K562 (cell line): ENCODE data around the gene PNP. TPM values are rescaled to one million over a fixed set of nuclear protein-coding genes. Genes with fewer than 3 reads are reported as not detected.

Experiments
- ATAC-seq: fragments of 200-7000 bp; cut with Tn5 transposase; 3 replicates; pipeline ENCODE4 v1.9.1; 2020; ENCODE audit warnings: moderate library complexity
- BruUV-seq: library from RNA; stranded (reverse); fragments of 400-500 nt; replicated peaks from 2 replicates; lab custom pipeline; 2021; lab: Mats Ljungman, UMichigan
- CTCF ChIA-PET: fragments of 300-600 bp; formaldehyde crosslinking; extraction: SDS; loops from one replicate; lab custom pipeline; 2021; ENCODE audit warnings: low intra/inter-chr PET ratio; lab: Yijun Ruan, JAX
- POLR2A ChIA-PET: fragments of 300-600, 350-650 bp; sonication (Branson Sonifier 250); formaldehyde crosslinking; extraction: SDS; loops from one replicate; lab custom pipeline; 2021; ENCODE audit warnings: antibody characterized with exemption, inconsistent platforms; lab: Yijun Ruan, JAX
- DNase-seq, 4 experiments: peaks; one replicate each; pipeline versions ENCODE4 v3.0.0 to v3.0.0-alpha.2; 2011 to 2018; ENCODE audit warnings: low spot score in 3 of 4, mixed read lengths in 3 of 4; ENCODE audit errors: extremely low read depth in 1 of 4
- FAIRE-seq: peaks from 2 replicates; lab custom pipeline; 2011; peaks lifted over from hg19 to GRCh38; lab: Jason Lieb, UNC
- H2AFZ ChIP-seq: 2 replicates; pipeline ENCODE4 v1.6.0; 2011; ENCODE audit warnings: low read depth, low read length, control low read depth, inconsistent platforms
- H3K27ac ChIP-seq: fragments of 200-600 bp; 3 replicates; pipeline ENCODE4 v1.8.0; 2011; ENCODE audit warnings: low read depth, mild to moderate bottlenecking, control low read depth, inconsistent platforms, low read length, moderate library complexity, mixed read lengths; ENCODE audit errors: extremely low read depth
- H3K27me3 ChIP-seq, 2 experiments: fragments of 300-600 bp in 1 of 2; 2 replicates in 1 of 2; 3 replicates in 1 of 2; pipeline versions ENCODE4 v1.6.0 to v1.8.0; 2011; ENCODE audit warnings: inconsistent platforms in 2 of 2, low read length in 2 of 2, mild to moderate bottlenecking in 1 of 2, mixed read lengths in 1 of 2, moderate library complexity in 1 of 2; ENCODE audit not compliant: control insufficient read depth in 2 of 2, insufficient read depth in 2 of 2
- H3K36me3 ChIP-seq: fragments of 300-600 bp; 3 replicates; pipeline ENCODE4 v1.8.0; 2011; ENCODE audit warnings: mild to moderate bottlenecking, low read length, inconsistent platforms; ENCODE audit not compliant: control insufficient read depth, insufficient read depth
- H3K4me1 ChIP-seq, 2 experiments: fragments of 200-600 bp in 1 of 2; replicated peaks in 1 of 2; 2 replicates in 1 of 2; 3 replicates in 1 of 2; pipeline versions ENCODE4 v1.5.1 to v1.8.0; 2011; ENCODE audit warnings: inconsistent platforms in 2 of 2, low read length in 2 of 2, mild to moderate bottlenecking in 1 of 2, mixed read lengths in 1 of 2, moderate library complexity in 1 of 2; ENCODE audit not compliant: control insufficient read depth in 2 of 2, insufficient read depth in 2 of 2
- H3K4me2 ChIP-seq: 2 replicates; pipeline ENCODE4 v1.6.1; 2011; ENCODE audit warnings: low read length, control low read depth, inconsistent platforms, mixed read lengths; ENCODE audit not compliant: insufficient read depth
- H3K4me3 ChIP-seq: fragments of 200-600 bp; sonication (generic), shearing (Covaris generic); 2 replicates; pipeline ENCODE4 v1.5.1; 2016; ENCODE audit warnings: control low read depth, inconsistent platforms
- H3K79me2 ChIP-seq: fragments of 200-600 bp; 3 replicates; pipeline ENCODE4 v1.8.0; 2011; ENCODE audit warnings: low read length, inconsistent platforms; ENCODE audit not compliant: control insufficient read depth, insufficient read depth
- H3K9ac ChIP-seq, 2 experiments: 2 replicates each; pipeline versions ENCODE4 v1.6.0 to v1.6.1; 2011; ENCODE audit warnings: low read depth in 2 of 2, low read length in 2 of 2, control low read depth in 1 of 2, inconsistent platforms in 1 of 2, mild to moderate bottlenecking in 1 of 2, mixed read lengths in 1 of 2; ENCODE audit not compliant: insufficient read depth in 1 of 2
- H3K9me1 ChIP-seq: one replicate; pipeline ENCODE4 v1.6.0; 2011; ENCODE audit warnings: inconsistent platforms, mild to moderate bottlenecking, low read length, moderate library complexity; ENCODE audit not compliant: control insufficient read depth, insufficient read depth
- H3K9me3 ChIP-seq: replicated peaks from 2 replicates; pipeline ENCODE4 v1.5.1; 2011; ENCODE audit warnings: low read depth, low read length, inconsistent platforms; ENCODE audit not compliant: control insufficient read depth, insufficient read depth
- H4K20me1 ChIP-seq: replicated peaks from 2 replicates; pipeline ENCODE4 v1.6.1; 2011; ENCODE audit warnings: low read length, inconsistent platforms, mixed read lengths; ENCODE audit not compliant: control insufficient read depth, insufficient read depth
- DMBX1 ChIP-seq: fragments of 250-450 bp; sonication (Bioruptor Pico); IDR thresholded peaks from 2 replicates; pipeline ENCODE4 v1.8.0; 2022; ENCODE audit warnings: inconsistent platforms, mild to moderate bottlenecking, moderate library complexity, borderline replicate concordance
- E2F3 ChIP-seq: fragments of 250-450 bp; sonication (Bioruptor Pico); IDR thresholded peaks from 2 replicates; pipeline ENCODE4 v1.4.0; 2020; ENCODE audit warnings: mild to moderate bottlenecking
- LCOR ChIP-seq: sonication (generic); formaldehyde crosslinking; IDR thresholded peaks from 2 replicates; pipeline ENCODE4 v1.8.0; 2022; ENCODE audit warnings: mild to moderate bottlenecking, missing genetic modification reagents
- MAZ ChIP-seq, 2 experiments: fragments of 450-650 bp in 1 of 2; sonication (generic) in 1 of 2; formaldehyde crosslinking; IDR thresholded peaks in 1 of 2; conservative IDR thresholded peaks in 1 of 2; 2 replicates each; pipeline versions ENCODE4 v1.4.0 to v1.5.0; 2020; ENCODE audit warnings: mild to moderate bottlenecking in 1 of 2, missing genetic modification reagents in 1 of 2
- PCBP2 ChIP-seq: fragments of 200-400 bp; formaldehyde crosslinking; IDR thresholded peaks from 2 replicates; pipeline ENCODE4 v1.6.1; 2018; ENCODE audit warnings: low read length, low read depth, mild to moderate bottlenecking, moderate library complexity; ENCODE audit not compliant: poor library complexity, severe bottlenecking
- PHTF2 ChIP-seq: fragments of 250-450 bp; sonication (Bioruptor Pico); IDR thresholded peaks from 2 replicates; pipeline ENCODE4 v1.5.0; 2021; ENCODE audit warnings: mild to moderate bottlenecking
- STAT5A ChIP-seq: IDR thresholded peaks from 2 replicates; pipeline ENCODE4 v1.6.1; 2012; ENCODE audit warnings: low read length, inconsistent platforms, borderline replicate concordance
- ZNF324 ChIP-seq: fragments of 250-450 bp; sonication (Bioruptor Pico); IDR thresholded peaks from 2 replicates; pipeline ENCODE4 v1.4.0; 2020; ENCODE audit warnings: mild to moderate bottlenecking
- WGBS: fragments of 100-300 bp; shearing (Covaris generic); methylation state at CpG from one replicate; pipeline ENCODE4 v1.1.6; 2016; ENCODE audit warnings: low coverage, mixed read lengths; ENCODE audit not compliant: insufficient coverage; ENCODE audit errors: missing lambda C conversion rate; 5-methylcytosine and 5-hydroxymethylcytosine counted together
- in situ Hi-C: fragments of 300-500 bp; cut with MboI; formaldehyde crosslinking; loops from 4 replicates; pipeline ENCODE4 v1.15.0; 2018; ENCODE audit warnings: inconsistent platforms, mixed read lengths
- intact Hi-C: fragments of 100-400 bp; cut with micrococcal nuclease; formaldehyde crosslinking; loops from 2 replicates; pipeline ENCODE4 v1.14.2; 2022
- polyA plus RNA-seq, 8 experiments: library from polyadenylated mRNA; depleted of rRNA in 4 of 8; stranded (reverse) in 5 of 8; unstranded in 3 of 8; fragments of >200 nt; fragmentation: Nextera tagmentation in 2 of 8; fragmentation: Illumina TruSeq in 1 of 8; extraction: Ambion mirVana in 2 of 8; extraction: Trizol in 1 of 8; gene quantifications; 2 replicates each; pipeline versions ENCODE4 v1.2.1 to v1.2.3, GENCODE V29; 2011 to 2014; ENCODE audit warnings: inconsistent platforms in 1 of 8, missing spikeins in 1 of 8
- total RNA-seq, 7 experiments: library from RNA; depleted of rRNA in 6 of 7; stranded (reverse); fragments of >200 nt in 6 of 7; fragmentation: Illumina TruSeq in 2 of 7; extraction: Trizol in 2 of 7; gene quantifications; 2 replicates each; pipeline versions ENCODE4 v1.2.1 to v1.2.3, GENCODE V29; 2011 to 2021; ENCODE audit warnings: low replicate concordance in 1 of 7

The PNP gene
- total and polyA plus RNA-seq, 9 of the 15 experiments (the other 6 are each of a cell fraction or from before 2014, with no cell fraction given): 92.5 to 288 (median 137) TPM

- POLR2A ChIA-PET: no interaction called here
- FAIRE-seq: no peak
Observed at GRCh38 chr14:20512177-20512905, 43.1 kb downstream of the PNP start.

GRCh38 chr14:20515846-20516245 lies 46.6 kb downstream of the PNP start:
- Histone ChIP-seq H3K9me1 (no peaks in the 10 kb centered on the region), H3K79me2 (no peaks in the 10 kb centered on the region), H3K4me1 (peaks cover 0 to 6% of the 10 kb centered on the region in 2 experiments; a peak in 1 of 5 replicates), H2AFZ (no peak overlapping the region), H3K4me3 (no peak overlapping the region), H3K9ac (no peak overlapping the region), H3K27me3 (no peaks in the 10 kb centered on the region), H3K36me3 (no peaks in the 10 kb centered on the region), H3K27ac (no peak overlapping the region), H4K20me1 (no peaks in the 10 kb centered on the region), H3K9me3 (no peaks in the 10 kb centered on the region), H3K4me2 (no peak overlapping the region)
- no peak for TF ChIP-seq LCOR (CRISPR knock-in tag)
- no peak for TF ChIP-seq MAZ (CRISPR knock-in tag; conservative IDR thresholded peaks at IDR 0.05 in 1 of 2, IDR thresholded peaks at IDR 0.05 in 1 of 2)
- TF ChIP-seq PCBP2: no peak
- TF ChIP-seq E2F3 (CRISPR knock-in tag): no peak
- TF ChIP-seq DMBX1 (CRISPR knock-in tag): no peak
- BruUV-seq: no TSS peak
- DNase-seq (no peak), ATAC-seq (no peak), FAIRE-seq (no peak)
- in situ Hi-C loops: no loop called here
- intact Hi-C loops: no loop called here
- 9% methylated on average over 4 of the region's 4 CpGs for WGBS
- ChIA-PET POLR2A (no interaction called here), CTCF (no interaction called here)

More at GRCh38 chr14:20512177-20512905, 43.1 kb downstream of the PNP start:
- intact Hi-C loops: no loop called here
- H3K9me1 ChIP-seq: no peaks in the 10 kb centered on the region
- H3K9me3 ChIP-seq: no peaks in the 10 kb centered on the region
- no peak overlapping the region for H3K4me3 ChIP-seq
- no peak overlapping the region for H3K4me2 ChIP-seq
- no peak overlapping the region for H3K9ac ChIP-seq
- 27% methylated on average over 7 of the region's 7 CpGs for WGBS
- H3K79me2 ChIP-seq: no peaks in the 10 kb centered on the region
- no peak for ATAC-seq
- peaks cover 0 to 6% of the 10 kb centered on the region in 2 experiments; a peak in 2 of 5 replicates for H3K4me1 ChIP-seq
- CTCF ChIA-PET: no interaction called here
- H3K36me3 ChIP-seq: no peaks in the 10 kb centered on the region
- TF ChIP-seq STAT5A (no peak), ZNF324 (no peak), PHTF2 (CRISPR knock-in tag) (no peak)
- no peaks in the 10 kb centered on the region for H4K20me1 ChIP-seq
- H3K27me3 ChIP-seq: no peaks in the 10 kb centered on the region; a peak in 1 of 5 replicates
- in situ Hi-C loops: no loop called here
- no peak overlapping the region for H2AFZ ChIP-seq
- no peak overlapping the region for H3K27ac ChIP-seq
- no TSS peak for BruUV-seq
- no peak for DNase-seq
